HFF-Myc (cell line): ENCODE results near the gene TMEM158.

Source experiments
- DNase-seq: peaks from one replicate; pipeline ENCODE4 v3.0.0-alpha.2; 2011; ENCODE audit warnings: low read depth; ENCODE audit errors: extremely low read depth
- H3K4me3 ChIP-seq: replicated peaks from 2 replicates; pipeline ENCODE4 v1.5.1; 2011; ENCODE audit warnings: low read depth, mild to moderate bottlenecking, control low read depth, low read length
- TF ChIP-seq, protein P1 (sequence below): IDR thresholded peaks from 2 replicates; pipeline ENCODE4 v1.5.1; 2012; ENCODE audit warnings: mild to moderate bottlenecking, low read depth, low read length, control low read depth; ENCODE audit errors: missing control alignments

TMEM158 gene

DNA sequence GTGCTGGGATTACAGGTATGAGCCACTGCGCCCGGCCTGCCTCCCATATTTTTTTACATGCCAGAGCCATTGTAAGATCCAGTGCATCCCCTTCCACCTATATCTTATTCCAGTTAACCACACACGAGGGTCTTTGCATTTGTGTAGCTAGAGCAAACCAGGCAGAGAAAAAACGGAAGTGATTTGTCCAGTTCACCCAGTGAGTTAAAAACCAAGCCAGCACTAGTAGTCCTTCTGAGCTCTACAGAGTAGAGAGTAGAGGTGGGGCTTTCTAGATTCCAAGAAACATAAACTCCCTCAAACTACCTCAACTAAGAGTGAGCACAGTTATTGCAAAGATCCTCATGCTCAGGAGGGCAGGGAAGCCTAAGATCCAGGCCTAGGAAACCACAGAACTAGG, 34.7 kb downstream of the TMEM158 start:
- no peak overlapping the region for H3K4me3 ChIP-seq
- DNase-seq: no peak
- TF ChIP-seq, protein P1, sequence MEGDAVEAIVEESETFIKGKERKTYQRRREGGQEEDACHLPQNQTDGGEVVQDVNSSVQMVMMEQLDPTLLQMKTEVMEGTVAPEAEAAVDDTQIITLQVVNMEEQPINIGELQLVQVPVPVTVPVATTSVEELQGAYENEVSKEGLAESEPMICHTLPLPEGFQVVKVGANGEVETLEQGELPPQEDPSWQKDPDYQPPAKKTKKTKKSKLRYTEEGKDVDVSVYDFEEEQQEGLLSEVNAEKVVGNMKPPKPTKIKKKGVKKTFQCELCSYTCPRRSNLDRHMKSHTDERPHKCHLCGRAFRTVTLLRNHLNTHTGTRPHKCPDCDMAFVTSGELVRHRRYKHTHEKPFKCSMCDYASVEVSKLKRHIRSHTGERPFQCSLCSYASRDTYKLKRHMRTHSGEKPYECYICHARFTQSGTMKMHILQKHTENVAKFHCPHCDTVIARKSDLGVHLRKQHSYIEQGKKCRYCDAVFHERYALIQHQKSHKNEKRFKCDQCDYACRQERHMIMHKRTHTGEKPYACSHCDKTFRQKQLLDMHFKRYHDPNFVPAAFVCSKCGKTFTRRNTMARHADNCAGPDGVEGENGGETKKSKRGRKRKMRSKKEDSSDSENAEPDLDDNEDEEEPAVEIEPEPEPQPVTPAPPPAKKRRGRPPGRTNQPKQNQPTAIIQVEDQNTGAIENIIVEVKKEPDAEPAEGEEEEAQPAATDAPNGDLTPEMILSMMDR: no peak

DNA sequence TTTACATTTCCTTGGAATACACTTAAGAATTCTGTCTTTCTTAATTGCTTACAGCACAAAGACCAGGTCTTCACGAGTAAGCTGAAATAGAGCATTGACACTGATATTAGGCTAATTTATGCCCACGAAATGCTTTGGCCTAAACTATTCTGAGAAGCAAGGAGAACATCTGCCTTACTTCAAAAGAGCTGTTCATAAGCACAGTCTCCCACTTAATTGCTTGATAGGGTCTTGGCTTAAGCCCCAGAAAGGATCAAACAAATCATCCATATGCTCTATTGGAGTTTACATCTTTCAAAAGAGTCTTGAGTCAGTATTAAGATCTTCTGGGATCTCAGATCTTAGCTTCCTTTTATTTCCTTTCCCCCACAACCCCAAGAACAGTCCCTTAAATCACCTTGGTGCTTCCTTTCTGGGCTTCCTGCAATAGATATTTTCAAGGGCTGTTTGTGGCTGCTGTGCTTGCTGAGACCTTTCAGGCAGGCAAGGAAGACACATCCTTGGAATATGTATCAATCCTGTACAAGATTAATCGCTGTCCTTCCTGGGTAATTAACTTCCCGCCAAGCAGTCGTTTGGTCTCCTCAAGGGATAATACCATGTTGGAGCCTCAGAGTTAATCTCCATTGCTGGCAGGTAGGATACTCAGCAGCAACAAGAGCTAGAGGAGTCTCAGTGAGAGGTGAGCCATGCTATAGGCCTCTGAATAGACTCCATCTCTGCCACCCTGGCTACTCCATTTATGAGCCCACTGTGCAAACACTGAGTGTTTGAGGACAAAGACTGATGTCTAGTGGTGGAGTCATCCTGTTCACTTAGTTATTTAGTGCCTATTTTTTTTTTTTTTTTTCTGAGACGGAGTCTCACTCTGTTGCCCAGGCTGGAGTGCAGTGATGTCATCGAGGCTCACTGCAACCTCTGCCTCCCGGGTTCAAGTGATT, 37.1 kb downstream of the TMEM158 start:
- no peak overlapping the region for H3K4me3 ChIP-seq
- DNase-seq: no peak
- TF ChIP-seq, protein P1: no peak

DNA sequence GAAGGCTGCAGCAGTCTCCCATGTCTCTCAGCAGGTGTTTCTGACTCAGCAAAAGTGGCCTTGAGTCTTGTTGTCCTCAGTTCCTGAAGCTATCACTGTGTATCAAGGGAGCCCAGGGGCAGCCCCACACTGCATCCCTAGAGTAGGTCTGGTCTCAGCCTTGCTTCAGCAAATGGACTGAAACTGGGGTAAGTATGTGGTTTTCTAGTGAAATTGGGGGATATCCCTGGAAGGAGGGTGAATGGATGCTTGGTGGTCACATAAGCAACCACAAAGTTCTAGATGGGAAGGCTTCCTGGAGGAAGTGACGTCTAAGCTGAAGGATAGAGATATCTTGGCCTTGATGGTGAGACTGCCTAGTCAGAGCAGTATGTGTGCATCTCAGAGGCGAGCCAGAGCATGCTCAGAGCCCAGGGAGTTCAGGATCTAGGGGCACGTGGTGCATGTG, 38.4 kb downstream of the TMEM158 start:
- DNase-seq: no peak
- TF ChIP-seq, protein P1: no peak
- H3K4me3 ChIP-seq: no peak overlapping the region

DNA sequence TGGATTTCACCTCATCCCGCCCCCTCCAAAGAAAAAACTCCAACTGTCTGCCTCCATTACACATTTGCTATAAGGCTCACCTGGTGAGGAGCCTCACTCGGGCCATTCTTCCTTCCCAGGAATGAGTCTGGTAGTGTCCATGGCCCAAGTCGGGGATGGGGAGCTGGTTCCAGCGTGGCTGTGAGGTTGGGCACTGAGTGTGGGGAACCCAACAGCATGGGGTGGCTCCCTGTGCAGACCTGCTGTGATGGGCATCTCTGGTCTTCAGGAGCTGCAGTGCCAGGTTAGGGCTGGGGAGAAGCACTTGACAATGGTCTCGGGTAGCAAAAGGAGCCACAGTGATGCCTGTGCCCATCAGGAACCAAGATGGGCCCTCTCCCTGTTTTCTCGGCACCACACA, 39.2 kb downstream of the TMEM158 start:
- TF ChIP-seq, protein P1: no peak
- no peak overlapping the region for H3K4me3 ChIP-seq
- DNase-seq: no peak

DNA sequence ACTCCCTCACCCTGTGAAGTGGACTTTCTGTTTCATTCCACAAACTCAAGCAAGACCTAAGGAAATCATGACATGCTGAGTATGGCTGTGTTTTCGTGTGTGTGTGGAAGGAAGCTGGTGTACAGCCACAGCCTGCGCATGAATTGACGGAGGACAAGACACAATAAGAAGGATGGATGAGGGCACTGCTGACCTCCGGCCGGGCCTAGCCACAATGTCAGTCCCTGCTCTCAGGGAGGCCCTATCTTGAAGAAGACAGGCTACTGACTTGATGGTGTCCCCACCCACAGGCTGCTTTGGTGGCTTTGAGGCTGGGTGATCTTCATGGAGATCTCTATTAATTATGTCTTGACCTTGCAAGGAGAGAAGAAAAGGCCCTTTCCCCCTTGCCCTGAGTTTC, 40.6 kb downstream of the TMEM158 start:
- TF ChIP-seq, protein P1: no peak
- no peak for DNase-seq
- H3K4me3 ChIP-seq: no peak overlapping the region

DNA sequence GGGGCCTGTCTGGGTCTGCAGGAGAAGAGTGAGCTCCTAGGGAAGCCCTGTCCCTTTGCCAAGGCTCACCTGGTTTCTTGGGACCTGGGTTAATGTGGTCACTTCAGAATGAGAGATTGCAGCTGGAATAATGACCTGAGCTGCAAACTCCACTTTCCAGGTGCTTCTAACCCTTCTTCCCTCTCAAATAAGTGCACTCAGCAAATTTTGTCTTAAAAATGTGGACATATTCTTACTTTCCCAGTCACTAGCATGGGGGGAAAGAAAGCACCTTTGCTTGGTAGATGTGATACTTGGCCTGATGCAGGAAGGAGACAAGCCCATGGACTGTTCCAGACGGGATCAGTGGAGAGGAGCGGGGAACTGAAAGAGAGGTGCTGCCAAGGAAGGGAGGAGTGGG, 41.0 kb downstream of the TMEM158 start:
- TF ChIP-seq, protein P1: no peak
- no peak for DNase-seq
- no peak overlapping the region for H3K4me3 ChIP-seq
